Immature natural killer cell (primary cell): Measurements from ENCODE around the gene CARS1. TPM values are rescaled to one million over a fixed set of nuclear protein-coding genes. Genes with fewer than 3 reads are reported as not detected.

ENCODE experiments used
- DNase-seq, 3 donors: peaks; one replicate each; pipeline ENCODE4 v3.0.0; 2022; ENCODE audit warnings: mixed read lengths in 1 of 3
- H3K27ac Mint-ChIP-seq, 6 donors: one replicate each; pipeline ENCODE4 v1.8.0; 2020; ENCODE audit warnings: mixed read lengths in 6 of 6, mild to moderate bottlenecking in 5 of 6, inconsistent platforms in 4 of 6, moderate library complexity in 3 of 6
- H3K27me3 Mint-ChIP-seq, 3 donors: one replicate each; pipeline ENCODE4 v1.8.0; 2020 to 2021; ENCODE audit warnings: low read depth in 3 of 3, mild to moderate bottlenecking in 3 of 3, mixed read lengths in 3 of 3, moderate library complexity in 3 of 3, inconsistent platforms in 1 of 3
- H3K36me3 Mint-ChIP-seq, 3 donors: one replicate each; pipeline ENCODE4 v1.8.0; 2020; ENCODE audit warnings: mixed read lengths in 3 of 3, inconsistent platforms in 2 of 3, mild to moderate bottlenecking in 2 of 3
- H3K4me1 Mint-ChIP-seq, 2 donors: one replicate each; pipeline ENCODE4 v1.8.0; 2020; ENCODE audit warnings: inconsistent platforms in 2 of 2, mild to moderate bottlenecking in 2 of 2, mixed read lengths in 2 of 2, moderate library complexity in 1 of 2
- H3K4me3 Mint-ChIP-seq, 5 donors: one replicate each; pipeline ENCODE4 v1.8.0; 2020; ENCODE audit warnings: mild to moderate bottlenecking in 5 of 5, mixed read lengths in 5 of 5, inconsistent platforms in 3 of 5, moderate library complexity in 3 of 5
- H3K9me3 Mint-ChIP-seq, 6 donors: one replicate each; pipeline ENCODE4 v1.8.0; 2020; ENCODE audit warnings: mild to moderate bottlenecking in 6 of 6, mixed read lengths in 6 of 6, inconsistent platforms in 4 of 6, moderate library complexity in 3 of 6
- polyA plus RNA-seq, 3 donors: library from polyadenylated mRNA; unstranded; fragments of 300-500 nt; fragmentation: Illumina TruSeq; gene quantifications; one replicate each; pipeline ENCODE4 v1.2.3, GENCODE V29; 2021

The CARS1 gene
- polyA plus RNA-seq, 3 donors from 2014 or later, result 32.6 to 48.9 (median 44.2) TPM

DNA sequence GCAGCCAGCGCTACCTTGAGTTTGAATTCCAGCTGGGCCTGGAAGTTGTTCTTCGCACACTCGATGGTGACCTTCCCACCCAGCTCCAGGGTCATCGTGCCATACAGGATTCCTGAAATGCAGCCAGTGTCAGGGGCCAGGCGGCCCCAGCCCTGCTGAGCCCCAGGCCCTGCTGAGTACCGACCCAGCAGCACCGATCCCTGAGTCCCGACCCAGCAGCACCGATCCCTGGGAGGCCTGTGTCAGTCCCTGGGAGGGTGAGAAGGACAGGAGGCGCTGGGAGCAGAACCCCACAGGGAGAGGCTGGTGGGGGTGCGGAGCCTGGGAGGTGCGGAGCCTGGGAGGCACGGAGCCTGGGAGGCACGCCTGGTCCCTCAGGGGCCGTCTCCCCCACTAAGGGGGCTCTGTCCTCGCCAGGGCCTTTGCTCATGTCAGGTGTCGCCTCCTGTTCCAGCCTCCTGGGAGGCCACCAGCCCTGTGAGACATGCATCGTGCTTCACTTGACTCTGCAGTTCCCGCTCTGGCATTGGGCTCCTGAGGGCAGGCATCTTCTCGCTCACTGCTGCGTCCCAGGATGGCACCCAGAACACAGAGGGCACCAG, 37.1 kb upstream of the CARS1 start:
- H3K9me3 Mint-ChIP-seq, result no peaks in the 10 kb centered on the region
- H3K36me3 Mint-ChIP-seq, result peaks cover 21 to 39% (median 25%) of the 10 kb centered on the region in 3 donors
- H3K4me3 Mint-ChIP-seq, result no peak overlapping the region
- H3K27me3 Mint-ChIP-seq, result peaks cover 7 to 20% (median 15%) of the 10 kb centered on the region in 3 donors
- DNase-seq, result no peak
- H3K27ac Mint-ChIP-seq, result peak overlapping the region in 3 of 6 donors; percentile 36 to 53 (median 41)
- peaks cover 30 to 43% of the 10 kb centered on the region in 2 donors for H3K4me1 Mint-ChIP-seq

DNA sequence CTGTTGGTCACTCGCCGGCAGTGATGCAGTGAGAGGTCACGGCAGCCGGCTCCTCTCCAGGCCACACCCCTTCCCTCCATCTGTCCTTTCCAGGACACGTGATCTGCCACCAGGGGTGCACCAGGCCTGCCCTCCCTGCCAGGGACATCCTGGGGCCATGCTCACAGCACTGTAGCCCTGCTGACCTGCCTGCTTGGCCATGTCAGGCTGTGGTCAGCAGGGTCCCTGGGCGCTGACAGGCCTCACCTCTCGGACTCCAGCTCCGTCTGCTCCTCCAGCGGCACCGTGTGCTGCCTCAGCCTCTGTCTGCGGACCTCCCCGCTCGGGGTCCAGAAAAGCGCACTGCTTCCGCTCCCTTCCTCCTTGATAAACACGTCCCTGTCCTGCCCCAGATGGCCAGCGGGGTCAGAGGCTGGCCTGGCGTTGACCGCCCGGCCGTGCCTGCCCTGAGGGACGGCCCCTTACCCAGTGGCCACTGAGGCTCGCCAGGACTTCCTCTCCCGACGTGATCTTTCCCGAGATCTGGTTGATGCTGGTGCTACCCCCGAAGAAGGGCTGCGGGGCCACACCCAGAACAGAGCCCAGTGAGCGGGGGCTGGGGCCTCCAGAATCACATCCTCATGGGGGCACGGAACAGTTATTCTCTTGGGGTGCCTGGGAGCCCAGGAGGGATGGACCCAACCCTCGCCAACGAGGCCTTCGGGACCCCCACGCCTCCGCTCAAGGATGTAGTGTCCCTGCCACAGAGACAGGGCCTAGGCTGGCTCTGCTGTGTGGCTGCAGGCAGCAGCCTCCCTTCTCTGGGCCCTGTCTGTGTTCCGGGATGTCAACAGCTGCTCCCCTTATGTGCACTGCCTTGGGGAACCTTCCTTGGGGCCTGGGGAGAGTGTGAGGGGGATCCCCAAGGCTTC, 36.3 kb upstream of the CARS1 start:
- Mint-ChIP-seq H3K4me1 (peaks cover 22 to 36% of the 10 kb centered on the region in 2 donors), H3K9me3 (no peaks in the 10 kb centered on the region), H3K4me3 (no peak overlapping the region), H3K27me3 (peaks cover 5 to 18% (median 9%) of the 10 kb centered on the region in 3 donors), H3K27ac (no peak overlapping the region), H3K36me3 (peaks cover 15 to 33% (median 21%) of the 10 kb centered on the region in 3 donors)
- DNase-seq, result no peak

DNA sequence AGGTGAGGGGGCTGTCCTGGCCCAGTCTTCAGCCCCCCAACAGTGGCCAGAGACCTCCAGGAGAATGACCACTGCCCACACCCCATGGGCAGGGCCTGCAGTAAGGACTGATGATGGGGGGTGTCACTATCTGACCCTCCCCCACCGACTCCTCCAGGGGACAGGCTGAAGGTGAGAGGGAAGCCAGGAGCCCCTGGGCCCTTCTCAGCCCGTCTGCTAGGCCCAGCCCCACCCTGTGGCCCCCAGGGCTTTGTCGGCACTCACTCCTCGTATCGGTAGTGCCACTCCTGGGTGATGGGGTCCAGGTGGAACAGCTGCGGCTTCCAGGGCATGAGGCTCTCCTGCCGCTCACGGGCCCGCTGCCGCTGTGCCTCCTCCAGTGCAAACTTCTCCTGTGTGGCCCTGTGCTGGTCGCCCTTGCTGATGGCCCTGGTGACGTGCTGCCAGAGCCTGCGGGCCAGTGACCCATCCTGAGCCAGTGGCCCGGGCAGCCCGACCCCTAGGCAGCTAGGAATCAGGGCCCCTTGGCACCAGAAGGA, 35.4 kb upstream of the CARS1 start:
- Mint-ChIP-seq H3K4me3 (no peak overlapping the region), H3K36me3 (peaks cover 12 to 28% (median 20%) of the 10 kb centered on the region in 3 donors), H3K27ac (no peak overlapping the region), H3K4me1 (peaks cover 16 to 28% of the 10 kb centered on the region in 2 donors), H3K9me3 (no peaks in the 10 kb centered on the region), H3K27me3 (peaks cover 3 to 22% (median 6%) of the 10 kb centered on the region in 3 donors)
- no peak for DNase-seq

DNA sequence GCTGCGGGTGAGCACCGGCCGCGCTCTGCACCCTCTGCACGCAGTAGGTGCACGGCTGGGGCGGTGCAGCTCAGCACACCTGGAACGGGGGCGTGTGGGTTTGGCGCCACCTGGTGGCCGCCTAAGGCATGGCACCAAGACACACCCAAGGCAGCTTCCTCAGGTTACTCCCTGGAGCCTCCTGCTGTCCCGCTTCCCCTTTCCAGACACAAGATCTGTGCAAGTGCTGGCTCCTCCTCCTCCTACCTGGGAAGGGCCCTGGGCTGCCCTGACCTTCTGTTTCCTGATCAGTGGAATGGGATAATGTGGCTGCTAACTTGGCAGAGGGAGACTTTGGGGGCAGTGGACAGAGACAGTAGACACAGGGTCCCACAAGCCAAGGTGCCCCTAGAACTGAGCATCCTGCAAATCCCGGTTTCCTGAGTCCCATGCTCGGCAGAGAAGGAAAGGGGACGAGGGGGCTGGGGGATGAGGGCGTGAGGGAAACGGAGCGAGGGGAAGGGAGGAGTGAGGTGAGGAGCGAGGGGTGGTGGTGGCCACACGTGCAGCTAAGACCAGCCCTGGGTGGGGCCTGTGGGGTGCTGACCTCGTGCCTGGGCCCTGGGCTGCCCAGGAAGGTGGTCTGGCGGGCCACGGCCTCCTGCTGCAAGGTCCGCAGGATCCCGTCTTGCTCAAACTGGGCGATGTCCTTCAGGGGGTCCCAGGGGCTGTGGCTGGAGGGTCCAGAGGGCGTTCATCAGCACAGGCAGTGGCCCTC, 34.8 kb upstream of the CARS1 start:
- Mint-ChIP-seq H3K4me3 (peak overlapping the region in 1 of 5 donors; percentile 21), H3K4me1 (peaks cover 10 to 22% of the 10 kb centered on the region in 2 donors), H3K9me3 (no peaks in the 10 kb centered on the region), H3K36me3 (peaks cover 10 to 22% (median 15%) of the 10 kb centered on the region in 3 donors), H3K27ac (peak overlapping the region in 5 of 6 donors; percentile 43 to 73 (median 65)), H3K27me3 (peaks cover 3 to 26% (median 4%) of the 10 kb centered on the region in 3 donors)
- peak; percentile 57 to 67 (median 65) for DNase-seq

DNA sequence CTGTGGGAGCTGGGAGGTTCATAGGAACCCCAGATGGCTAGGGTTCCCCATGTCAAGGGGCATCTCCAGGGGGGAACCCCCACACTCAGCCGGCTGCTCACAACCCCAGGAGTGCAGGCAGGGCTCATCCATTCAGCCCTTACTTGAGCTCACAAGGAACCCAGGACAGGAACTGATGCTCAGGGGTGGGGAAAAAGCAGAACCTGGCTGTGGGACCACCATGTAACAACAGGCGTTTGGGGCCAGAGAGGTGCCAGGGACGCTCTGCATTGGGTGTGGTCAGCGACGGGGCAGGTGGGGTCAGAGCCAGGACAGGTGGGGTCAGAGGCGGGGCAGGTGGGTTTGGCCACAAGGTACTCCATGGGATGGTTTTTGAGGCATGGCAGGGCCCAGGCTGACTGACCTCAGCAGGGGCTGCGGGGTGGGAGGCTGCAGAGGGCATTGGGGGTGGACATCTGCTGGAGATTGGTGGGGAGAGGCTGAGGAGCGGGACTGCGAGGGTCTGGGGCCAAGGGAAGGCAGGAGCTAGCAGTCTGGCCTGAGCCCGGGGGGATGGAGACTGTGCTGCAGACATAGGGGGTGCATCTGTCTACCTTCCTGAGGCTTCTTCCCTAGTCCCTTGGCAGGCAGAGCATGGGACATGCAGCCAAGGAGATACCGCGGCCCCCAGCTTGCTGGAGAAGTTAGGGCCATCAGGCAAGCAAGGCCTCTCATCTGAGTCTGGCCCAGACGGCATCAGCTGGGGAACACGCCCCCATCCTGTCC, 34.0 kb upstream of the CARS1 start:
- peaks cover 7 to 18% (median 15%) of the 10 kb centered on the region in 3 donors for H3K36me3 Mint-ChIP-seq
- peaks cover 3 to 29% (median 5%) of the 10 kb centered on the region in 3 donors for H3K27me3 Mint-ChIP-seq
- H3K4me3 Mint-ChIP-seq, result no peak overlapping the region
- no peak for DNase-seq
- peak overlapping the region in 2 of 6 donors; percentile 39 to 46 for H3K27ac Mint-ChIP-seq
- H3K9me3 Mint-ChIP-seq, result no peaks in the 10 kb centered on the region
- peaks cover 7 to 15% of the 10 kb centered on the region in 2 donors for H3K4me1 Mint-ChIP-seq

DNA sequence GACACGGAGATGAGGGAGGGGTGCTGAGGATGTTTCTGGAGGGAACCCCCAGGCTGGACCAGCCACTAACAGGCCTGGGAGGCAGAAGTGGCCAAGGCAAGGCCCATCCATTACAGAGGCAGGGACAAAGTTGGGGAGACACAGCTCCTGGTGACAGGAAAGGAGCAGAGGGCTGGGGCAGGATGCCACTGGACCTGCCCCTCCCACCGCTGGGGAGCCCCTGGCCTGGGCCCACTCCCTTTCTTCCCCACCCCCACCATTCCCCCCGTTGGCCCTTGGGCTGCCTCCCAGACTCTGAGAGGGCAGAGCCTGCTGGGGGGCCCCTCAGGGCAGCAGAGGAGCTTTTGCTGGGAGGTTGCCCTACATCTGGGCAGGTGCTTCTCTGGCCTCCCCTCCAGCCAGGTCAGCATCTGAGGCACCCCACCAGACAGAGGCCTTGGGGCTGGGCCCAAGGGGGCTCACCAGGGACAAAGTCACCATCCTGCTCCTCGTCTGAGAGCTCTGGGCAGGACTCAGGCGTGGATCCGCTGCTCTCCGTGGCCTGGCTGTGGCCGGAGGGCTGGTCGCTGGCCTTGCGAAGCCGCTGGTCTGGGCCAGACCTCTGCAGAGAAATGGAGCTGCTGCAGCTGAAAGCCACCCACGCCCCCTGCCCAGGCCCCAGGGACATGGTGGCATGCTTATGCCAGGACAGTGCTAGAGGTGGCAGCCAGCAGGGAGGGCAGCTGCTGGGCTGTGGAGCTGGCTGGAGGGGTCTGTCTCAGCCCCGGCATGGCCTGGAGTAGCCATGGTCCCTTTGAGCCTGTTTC, 33.1 kb upstream of the CARS1 start:
- Mint-ChIP-seq H3K27me3 (peaks cover 5 to 37% (median 12%) of the 10 kb centered on the region in 3 donors), H3K4me3 (no peak overlapping the region), H3K27ac (peak overlapping the region in 2 of 6 donors; percentile 39 to 58), H3K9me3 (no peaks in the 10 kb centered on the region), H3K36me3 (peaks cover 6 to 9% (median 7%) of the 10 kb centered on the region in 3 donors), H3K4me1 (peaks cover 5 to 8% of the 10 kb centered on the region in 2 donors)
- no peak for DNase-seq

DNA sequence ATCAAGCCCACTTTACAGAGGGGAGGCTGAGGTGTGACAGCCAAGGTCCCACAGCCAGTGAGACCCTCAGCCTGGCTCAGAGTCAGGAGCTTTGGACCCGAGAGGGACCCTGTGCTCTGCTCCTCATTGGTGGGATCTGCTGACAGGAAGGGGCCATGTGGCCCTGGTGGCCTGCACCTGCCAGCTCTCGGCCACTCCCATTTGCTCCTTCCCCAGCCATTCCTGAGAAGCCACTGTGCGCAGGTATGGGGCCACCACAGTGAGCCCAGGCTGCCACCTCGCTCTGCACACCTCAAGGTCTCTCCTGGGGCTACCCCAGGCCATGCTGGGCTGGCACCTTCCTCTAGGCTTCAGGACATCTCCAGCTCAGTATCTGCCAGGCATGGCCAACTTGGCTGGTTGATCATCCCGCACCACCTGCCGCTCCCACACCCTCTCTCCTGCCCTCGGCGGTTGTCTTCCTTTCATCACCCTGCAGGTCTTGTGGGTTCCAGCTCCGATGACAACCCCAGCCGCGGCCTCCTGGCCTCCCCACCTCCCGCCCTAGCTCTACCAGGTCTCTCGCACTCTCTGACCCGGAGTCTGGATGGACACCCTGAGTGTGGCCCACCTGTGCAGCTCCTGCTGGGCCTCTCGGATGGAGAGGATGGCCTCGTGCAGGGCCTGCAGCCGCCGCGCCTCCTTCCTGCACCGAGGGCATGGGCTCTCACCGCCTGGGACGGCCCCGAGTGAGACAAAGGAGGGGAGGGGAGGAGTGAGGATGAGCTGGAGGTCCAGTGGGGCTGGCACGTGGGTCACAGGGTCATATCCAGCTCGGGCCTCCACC, 32.2 kb upstream of the CARS1 start:
- Mint-ChIP-seq H3K36me3 (peaks cover 3 to 4% (median 4%) of the 10 kb centered on the region in 3 donors), H3K4me1 (peaks cover 0 to 4% of the 10 kb centered on the region in 2 donors), H3K27ac (peak overlapping the region in 1 of 6 donors; percentile 58), H3K4me3 (no peak overlapping the region), H3K9me3 (no peaks in the 10 kb centered on the region), H3K27me3 (peaks cover 5 to 34% (median 15%) of the 10 kb centered on the region in 3 donors)
- no peak for DNase-seq

DNA sequence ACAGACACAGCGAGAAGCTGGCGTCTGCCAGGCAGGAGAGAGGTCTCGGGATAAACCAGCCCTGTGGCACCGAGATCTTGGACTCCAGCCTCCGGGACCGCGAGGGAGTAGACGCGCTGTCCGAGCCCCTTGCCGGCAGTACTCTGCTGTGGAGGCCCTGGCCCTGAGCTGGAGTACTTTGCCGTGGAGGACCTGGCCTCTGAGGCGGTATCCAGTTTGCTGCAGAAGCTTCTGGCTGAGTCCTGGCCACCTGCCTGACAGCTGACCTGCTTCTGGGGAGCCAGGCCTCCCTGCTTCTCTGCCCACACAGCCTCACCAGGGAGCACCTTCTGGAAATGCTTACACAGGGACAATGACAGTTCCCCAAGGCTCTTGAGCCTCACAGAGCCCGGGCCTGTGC, 31.6 kb upstream of the CARS1 start:
- Mint-ChIP-seq H3K36me3 (peaks cover 3 to 4% (median 4%) of the 10 kb centered on the region in 3 donors), H3K27me3 (peaks cover 9 to 38% (median 18%) of the 10 kb centered on the region in 3 donors), H3K9me3 (no peaks in the 10 kb centered on the region), H3K27ac (peak overlapping the region in 5 of 6 donors; percentile 37 to 68 (median 62)), H3K4me1 (peaks cover 0 to 4% of the 10 kb centered on the region in 2 donors), H3K4me3 (no peak overlapping the region)
- DNase-seq, result no peak

DNA sequence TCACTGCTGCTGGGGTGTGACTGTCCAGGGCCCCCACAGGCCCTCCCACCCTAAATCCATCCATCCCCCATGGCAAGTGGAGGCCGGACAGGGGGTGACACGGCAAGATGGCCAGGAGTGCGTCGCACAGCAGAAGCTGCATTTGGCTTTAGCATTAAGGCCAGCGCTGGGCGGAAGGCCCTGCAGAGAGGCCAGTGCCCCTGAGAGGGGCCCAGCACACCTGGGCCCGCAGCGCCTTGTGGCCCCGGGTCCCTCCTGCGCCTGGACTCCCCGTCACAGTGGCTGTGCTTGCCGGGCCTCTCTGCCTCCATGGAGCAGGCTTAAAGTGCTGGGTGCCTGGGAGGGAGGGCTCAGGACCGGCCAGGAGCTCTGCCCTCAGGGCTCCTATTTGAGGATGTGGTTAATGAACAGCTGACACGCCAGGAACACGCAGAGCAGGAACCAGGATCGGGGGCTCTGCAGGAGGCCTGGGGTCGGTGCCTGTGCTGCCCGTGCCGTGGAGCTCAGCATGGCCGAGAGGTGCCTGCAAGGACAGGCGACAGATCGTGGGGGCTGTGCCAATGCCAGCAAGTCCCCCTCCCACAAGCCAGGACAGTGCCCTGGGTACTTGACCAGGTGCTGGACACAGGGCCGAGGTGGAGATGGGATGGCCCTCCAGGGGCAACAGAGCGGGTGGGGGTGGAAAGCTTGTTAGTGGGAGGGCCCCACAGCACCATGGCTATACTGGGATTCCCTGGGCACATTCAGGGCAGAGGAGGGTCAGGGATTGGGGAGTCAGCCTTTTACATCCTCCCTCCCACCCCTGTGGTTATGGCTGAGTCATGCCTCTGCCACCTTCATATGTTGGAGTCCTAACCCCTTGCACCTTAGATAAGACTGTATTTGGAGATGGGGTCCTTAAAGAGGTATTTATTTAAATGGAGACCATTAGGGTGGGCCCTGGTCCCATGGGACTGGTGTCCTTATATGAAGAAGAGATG, 30.9 kb upstream of the CARS1 start:
- Mint-ChIP-seq H3K27ac (peak overlapping the region in 5 of 6 donors; percentile 37 to 68 (median 62)), H3K36me3 (peaks cover 3 to 4% (median 4%) of the 10 kb centered on the region in 3 donors), H3K27me3 (peaks cover 9 to 38% (median 18%) of the 10 kb centered on the region in 3 donors), H3K4me3 (no peak overlapping the region), H3K4me1 (peaks cover 0 to 4% of the 10 kb centered on the region in 2 donors), H3K9me3 (no peaks in the 10 kb centered on the region)
- DNase-seq, result no peak

DNA sequence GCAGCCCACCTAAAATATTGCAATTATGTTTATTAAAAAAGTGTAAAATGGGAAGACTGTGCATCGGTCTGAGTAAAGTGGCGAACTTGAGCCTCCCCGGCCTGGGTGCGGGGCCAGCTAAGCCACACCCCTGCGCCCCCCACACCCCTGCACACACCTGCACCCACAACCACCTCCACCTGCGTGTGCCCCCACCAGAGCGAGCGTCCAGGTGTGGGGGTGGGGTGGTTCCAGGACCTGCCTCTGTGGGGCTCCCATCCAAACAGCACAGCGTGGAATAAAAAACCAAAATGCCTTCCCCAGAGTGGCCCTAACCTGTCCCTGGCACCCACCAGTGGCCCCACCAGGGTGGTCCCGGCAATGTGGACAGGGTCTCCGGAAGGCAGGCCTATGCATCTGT, 30.1 kb upstream of the CARS1 start:
- no peak for DNase-seq
- Mint-ChIP-seq H3K27ac (peak overlapping the region in 1 of 6 donors; percentile 35), H3K4me1 (peaks cover 0 to 4% of the 10 kb centered on the region in 2 donors), H3K27me3 (peaks cover 11 to 35% (median 18%) of the 10 kb centered on the region in 3 donors), H3K36me3 (peaks cover 3 to 4% (median 4%) of the 10 kb centered on the region in 3 donors), H3K4me3 (no peak overlapping the region), H3K9me3 (no peaks in the 10 kb centered on the region)
